ENCODE measurements around the gene USP17L29.
"Not testable (repeated sequence)": the region's sequence is repeated elsewhere in the genome, so short reads cannot be mapped to it uniquely, and the experiment has no call there.

USP17L29 gene

DNA sequence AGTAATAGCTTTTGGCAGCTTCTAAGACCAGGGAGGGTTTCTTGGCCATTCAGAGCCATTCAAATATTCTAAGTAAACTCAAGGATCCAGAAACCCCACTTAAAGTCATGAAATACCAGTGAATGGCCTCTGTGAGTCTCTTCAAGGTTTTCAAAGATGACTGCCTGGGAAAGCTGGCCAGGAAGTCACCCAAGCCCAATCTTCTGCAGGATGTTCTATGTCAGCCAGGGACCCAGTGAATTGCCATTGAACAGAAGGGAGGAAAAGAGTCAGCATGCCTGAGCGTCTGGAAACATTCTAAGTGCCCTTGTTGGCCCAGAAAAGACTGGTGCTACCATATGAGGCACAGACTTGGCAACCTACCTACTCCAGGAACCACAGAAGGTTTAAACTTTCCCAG is 26.4 kb downstream of the USP17L29 start:
- not testable (repeated sequence) for H3K9ac ChIP-seq (ENCODE audit: low read depth in 1 of 2, low read length in 2 of 2); H3K36me3 ChIP-seq (ENCODE audit: control insufficient read depth in 1 of 2, insufficient read depth in 2 of 2, low read length in 2 of 2)

DNA sequence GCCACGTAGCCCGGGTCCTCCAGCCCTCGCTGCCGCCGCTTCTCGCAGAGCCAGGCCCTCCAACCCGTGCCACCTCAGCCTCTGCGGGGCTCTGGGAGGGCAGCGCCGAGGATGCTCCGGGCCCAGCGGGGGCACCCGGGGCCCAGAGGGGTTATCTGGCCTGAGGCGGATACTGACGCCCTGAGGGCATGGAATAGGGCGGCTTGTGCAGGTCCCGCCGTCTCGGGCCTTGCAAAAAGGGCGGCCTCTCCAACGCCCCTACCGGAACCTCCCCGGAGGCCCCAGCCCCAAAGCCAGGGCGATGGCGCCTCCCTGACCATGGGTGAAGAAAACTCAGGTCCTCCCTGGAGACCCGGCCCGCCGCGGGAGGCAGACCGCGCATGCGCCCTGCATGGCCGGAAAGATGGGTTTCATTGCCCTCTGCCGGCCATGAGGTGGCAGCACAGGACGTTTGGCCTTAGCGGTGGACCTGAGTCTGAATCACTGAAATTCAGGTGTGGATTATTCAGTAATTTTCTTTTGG is 27.6 kb downstream of the USP17L29 start:
- H3K4me1 ChIP-seq (ENCODE audit: control insufficient read depth in 1 of 2, insufficient read depth in 2 of 2, low read length in 2 of 2); H3K27ac ChIP-seq (ENCODE audit: low read depth, low read length); H3K9me3 ChIP-seq (ENCODE audit: control insufficient read depth in 1 of 2, low read length in 2 of 2); H3K27me3 ChIP-seq (ENCODE audit: control insufficient read depth in 1 of 2, insufficient read depth in 2 of 2, low read length in 2 of 2); H3K36me3 ChIP-seq (ENCODE audit: control insufficient read depth in 1 of 2, insufficient read depth in 2 of 2, low read length in 2 of 2): not testable (repeated sequence)
- Histone ChIP-seq H3K9ac (ENCODE audit: low read depth in 1 of 2, low read length in 2 of 2) (peak overlapping the region in 1 of 2 donors; percentile 43), H3K4me3 (ENCODE audit: low read depth in 1 of 2, low read length in 2 of 2) (peak overlapping the region in 1 of 2 donors; percentile 61)

More for the DNA sequence above, 26.4 kb downstream of the USP17L29 start:
- H3K9me3 ChIP-seq (ENCODE audit: control insufficient read depth in 1 of 2, low read length in 2 of 2); H3K27ac ChIP-seq (ENCODE audit: low read depth, low read length); H3K4me1 ChIP-seq (ENCODE audit: control insufficient read depth in 1 of 2, insufficient read depth in 2 of 2, low read length in 2 of 2); H3K4me3 ChIP-seq (ENCODE audit: low read depth in 1 of 2, low read length in 2 of 2); H3K27me3 ChIP-seq (ENCODE audit: control insufficient read depth in 1 of 2, insufficient read depth in 2 of 2, low read length in 2 of 2): not testable (repeated sequence)

DNA sequence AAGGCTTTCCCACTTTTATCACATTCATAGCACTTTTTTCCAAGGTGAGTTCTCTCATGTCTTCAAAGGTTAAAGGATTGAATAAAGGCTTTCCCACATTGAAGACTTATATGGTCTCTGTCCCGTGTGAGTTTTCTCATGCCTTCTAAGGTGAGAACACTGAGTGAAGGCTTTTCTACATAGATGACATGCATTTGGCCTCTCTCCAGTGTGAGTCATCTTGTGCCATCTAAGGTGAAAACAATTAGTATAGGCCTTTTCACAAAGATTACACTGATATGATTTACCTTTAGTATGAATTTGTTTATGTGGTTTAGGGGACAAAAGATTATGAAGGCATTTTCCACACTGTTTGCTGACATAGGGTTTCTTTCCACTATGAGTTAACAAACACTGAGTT is 30.7 kb downstream of the USP17L29 start:
- no peaks in the 10 kb centered on the region for H3K9me3 ChIP-seq (ENCODE audit: control insufficient read depth in 1 of 2, low read length in 2 of 2)
- H3K36me3 ChIP-seq (ENCODE audit: control insufficient read depth in 1 of 2, insufficient read depth in 2 of 2, low read length in 2 of 2): no peaks in the 10 kb centered on the region
- no peak overlapping the region for H3K27ac ChIP-seq (ENCODE audit: low read depth, low read length)
- no peak overlapping the region for H3K9ac ChIP-seq (ENCODE audit: low read depth in 1 of 2, low read length in 2 of 2)
- no peak overlapping the region for H3K4me3 ChIP-seq (ENCODE audit: low read depth in 1 of 2, low read length in 2 of 2)
- H3K4me1 ChIP-seq (ENCODE audit: control insufficient read depth in 1 of 2, insufficient read depth in 2 of 2, low read length in 2 of 2): no peaks in the 10 kb centered on the region
- H3K27me3 ChIP-seq (ENCODE audit: control insufficient read depth in 1 of 2, insufficient read depth in 2 of 2, low read length in 2 of 2): no peaks in the 10 kb centered on the region

DNA sequence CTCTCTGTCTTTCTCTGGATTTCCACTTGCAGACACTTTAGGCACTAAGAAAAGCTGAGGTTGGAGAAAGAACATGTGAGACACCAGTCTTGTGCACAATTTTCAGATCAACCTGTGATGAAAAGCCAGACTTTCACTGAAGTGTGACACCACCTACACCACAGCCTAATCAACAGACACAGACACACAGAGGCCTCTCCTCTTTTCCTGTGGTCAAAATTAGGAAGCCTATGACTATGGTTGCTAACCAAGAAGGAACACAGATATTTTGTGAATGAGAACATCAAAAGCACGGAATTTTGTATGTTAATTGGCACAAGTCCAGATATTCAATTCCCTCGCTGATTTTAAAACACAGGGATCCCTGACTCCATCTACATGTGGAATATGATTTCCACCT is 35.6 kb downstream of the USP17L29 start:
- not testable (repeated sequence) for H3K4me3 ChIP-seq (ENCODE audit: low read depth in 1 of 2, low read length in 2 of 2); H3K4me1 ChIP-seq (ENCODE audit: control insufficient read depth in 1 of 2, insufficient read depth in 2 of 2, low read length in 2 of 2); H3K27me3 ChIP-seq (ENCODE audit: control insufficient read depth in 1 of 2, insufficient read depth in 2 of 2, low read length in 2 of 2); H3K9ac ChIP-seq (ENCODE audit: low read depth in 1 of 2, low read length in 2 of 2); H3K9me3 ChIP-seq (ENCODE audit: control insufficient read depth in 1 of 2, low read length in 2 of 2); H3K27ac ChIP-seq (ENCODE audit: low read depth, low read length); H3K36me3 ChIP-seq (ENCODE audit: control insufficient read depth in 1 of 2, insufficient read depth in 2 of 2, low read length in 2 of 2)
